Right renal pelvis (tissue), 4 donors: Measurements from ENCODE around the gene NSMCE1. TPM values are rescaled to one million over a fixed set of nuclear protein-coding genes. Genes with fewer than 3 reads are reported as not detected.
"Not testable (repeated sequence)": the region's sequence is repeated elsewhere in the genome, so short reads cannot be mapped to it uniquely, and the experiment has no call there.

Experiments used
- DNase-seq, 4 donors: peaks; one replicate each; pipeline ENCODE4 v3.0.0-alpha.2; 2013; ENCODE audit warnings: low read depth in 4 of 4, low spot score in 3 of 4, missing footprints in 1 of 4
- polyA plus RNA-seq, 4 donors: library from polyadenylated mRNA; unstranded; fragments of 120-200 nt; gene quantifications; one replicate each; pipeline ENCODE4 v1.2.1, GENCODE V29; 2013; ENCODE audit not compliant: insufficient read length in 4 of 4

NSMCE1 gene
- polyA plus RNA-seq, 4 donors: 80.0 to 96.3 (median 82.3) TPM

DNA sequence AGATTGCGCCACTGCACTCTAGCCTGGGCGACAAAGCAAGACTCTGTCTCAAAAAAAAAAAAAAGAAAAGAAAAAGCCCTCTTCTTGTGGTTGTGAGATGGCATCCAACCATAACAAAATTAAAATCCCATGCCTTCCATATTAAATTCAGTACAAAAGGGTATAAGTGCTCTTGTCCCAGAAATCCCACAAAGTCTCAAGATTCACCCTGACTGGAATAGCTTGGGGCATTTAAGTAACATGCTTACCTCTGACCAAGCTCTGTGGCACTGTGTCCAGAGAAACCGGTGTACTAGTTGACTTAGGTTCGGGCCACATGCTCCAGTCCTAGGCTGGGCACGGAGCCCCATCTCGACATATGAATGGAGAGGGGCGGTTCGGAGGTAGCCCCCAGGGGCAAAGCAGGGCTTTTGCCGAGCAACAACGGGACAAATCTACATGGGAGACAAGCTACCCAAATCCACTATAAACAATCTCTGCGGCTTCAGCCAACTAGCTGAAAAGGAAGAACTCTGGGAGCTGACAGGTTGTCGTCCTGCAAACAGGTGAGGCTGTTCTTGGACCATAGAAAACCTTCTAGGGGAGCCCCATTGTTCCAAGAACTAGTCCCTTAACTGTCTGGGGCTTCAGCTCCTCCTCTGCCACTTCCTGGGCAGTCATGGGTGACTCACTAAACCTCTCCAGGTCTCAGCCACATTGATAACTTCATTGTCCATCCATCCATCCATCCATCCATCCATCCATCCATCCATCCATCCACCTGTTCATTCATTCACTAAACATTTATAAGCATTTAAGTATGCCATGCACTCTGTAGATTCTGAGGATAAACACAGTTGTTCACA lies 34.9 kb upstream of the NSMCE1 start:
- DNase-seq: no peak

DNA sequence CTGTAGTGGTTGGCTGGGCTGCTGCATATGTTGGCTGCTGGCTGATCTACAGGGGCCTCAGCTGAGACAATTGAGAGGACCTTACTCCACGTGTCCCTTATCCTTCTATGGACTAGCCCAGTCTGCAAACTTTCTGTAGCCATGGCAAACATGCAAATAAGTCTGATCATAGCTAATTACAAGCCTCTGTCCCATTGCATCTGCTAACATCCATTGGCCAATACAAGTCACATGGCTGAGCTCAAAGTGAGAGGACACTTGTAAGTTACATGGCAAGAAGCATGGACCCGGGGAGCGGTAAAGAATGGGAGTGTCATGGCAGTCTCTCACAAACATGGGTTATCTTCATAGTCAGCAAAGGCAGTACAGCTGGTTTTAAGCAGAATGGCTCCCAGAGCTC lies 33.6 kb upstream of the NSMCE1 start:
- DNase-seq: no peak

DNA sequence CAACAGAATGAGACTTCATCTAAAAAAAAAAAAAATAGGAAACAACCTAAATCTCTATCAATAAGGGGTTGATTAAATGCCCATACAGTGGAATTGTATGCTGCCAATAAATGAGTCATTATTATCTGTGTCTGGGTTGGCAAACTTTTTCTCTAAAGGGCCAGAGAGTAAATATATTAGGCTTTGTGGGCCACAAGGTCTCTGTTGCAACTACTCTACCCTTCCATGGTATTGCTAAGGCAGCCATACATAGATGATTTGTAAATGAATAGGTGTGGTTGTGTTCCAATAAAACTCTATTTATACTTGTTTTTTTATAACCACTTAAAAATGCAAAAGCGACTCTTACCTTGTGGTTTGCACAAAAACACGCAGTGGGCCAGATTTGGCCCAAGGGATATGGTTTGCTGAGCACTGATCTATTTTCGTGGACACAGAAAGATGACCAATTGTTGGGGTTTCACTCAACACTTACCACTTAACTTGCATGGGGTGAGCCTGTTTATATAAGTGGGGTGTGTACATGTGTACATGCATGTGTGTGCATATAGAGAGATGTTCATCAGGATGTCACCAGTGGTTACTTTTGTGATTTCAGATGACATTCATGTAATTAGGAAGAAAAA lies 32.8 kb upstream of the NSMCE1 start:
- no peak for DNase-seq

DNA sequence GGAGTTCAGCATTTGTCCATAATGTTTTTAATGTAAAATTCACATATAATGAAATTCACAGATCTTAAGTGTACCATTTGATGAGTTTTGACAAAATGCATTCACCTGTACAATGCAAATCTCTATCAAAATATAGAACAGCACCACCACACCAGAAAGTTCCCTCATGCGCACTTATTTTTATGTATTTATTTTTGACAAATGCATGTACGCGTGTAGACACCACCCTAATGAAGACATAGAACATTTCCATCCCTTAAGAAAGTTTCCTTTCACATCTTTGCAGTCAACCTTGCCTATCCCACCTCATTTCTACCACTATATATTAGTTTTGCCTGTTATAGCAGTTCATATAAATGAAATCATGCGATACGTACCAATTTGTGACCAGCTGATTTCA lies 29.6 kb upstream of the NSMCE1 start:
- DNase-seq: no peak

DNA sequence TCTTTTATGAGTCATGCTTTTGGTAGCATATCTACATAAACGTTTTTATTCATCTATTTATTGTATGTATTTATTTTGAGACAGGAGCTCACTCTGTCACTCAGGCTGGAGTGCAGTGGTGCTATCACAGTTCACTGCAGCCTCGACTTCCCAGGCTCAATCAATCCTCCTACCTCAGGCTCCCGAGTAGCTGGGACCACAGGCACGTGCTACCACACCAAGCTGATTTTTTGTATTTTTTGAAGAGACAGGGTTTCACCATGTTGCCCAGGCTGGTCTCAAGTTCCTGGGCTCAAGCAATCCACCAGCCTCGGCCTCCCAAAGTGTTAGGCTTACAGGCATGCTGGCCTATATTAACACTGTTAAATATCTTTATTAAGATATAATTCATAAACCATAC lies 24.8 kb upstream of the NSMCE1 start:
- no peak for DNase-seq

DNA sequence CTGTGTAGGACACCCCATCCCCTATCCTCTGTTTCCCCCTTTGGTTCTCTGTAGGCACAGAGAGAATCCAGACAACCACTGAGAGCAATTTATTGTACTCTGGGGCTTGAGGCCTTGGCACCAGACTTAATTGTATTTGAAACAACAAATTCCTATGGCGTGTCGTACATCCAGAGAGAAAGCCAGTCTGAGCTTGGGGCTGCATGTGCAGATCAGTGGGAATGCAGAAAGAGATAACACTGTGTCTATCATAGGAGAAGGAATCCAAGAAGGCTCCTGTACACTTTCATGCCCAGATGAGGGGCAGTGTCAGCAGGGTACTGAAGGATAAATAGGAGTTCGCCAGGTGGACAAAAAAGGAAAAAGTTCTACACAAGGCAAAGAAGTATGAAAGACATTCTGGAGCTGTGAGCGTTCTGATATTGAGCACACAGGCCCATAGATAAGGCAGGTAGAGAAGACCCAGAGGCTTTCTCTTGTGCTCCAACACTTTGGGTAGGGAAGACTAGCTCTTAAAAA lies 23.2 kb upstream of the NSMCE1 start:
- DNase-seq: no peak

DNA sequence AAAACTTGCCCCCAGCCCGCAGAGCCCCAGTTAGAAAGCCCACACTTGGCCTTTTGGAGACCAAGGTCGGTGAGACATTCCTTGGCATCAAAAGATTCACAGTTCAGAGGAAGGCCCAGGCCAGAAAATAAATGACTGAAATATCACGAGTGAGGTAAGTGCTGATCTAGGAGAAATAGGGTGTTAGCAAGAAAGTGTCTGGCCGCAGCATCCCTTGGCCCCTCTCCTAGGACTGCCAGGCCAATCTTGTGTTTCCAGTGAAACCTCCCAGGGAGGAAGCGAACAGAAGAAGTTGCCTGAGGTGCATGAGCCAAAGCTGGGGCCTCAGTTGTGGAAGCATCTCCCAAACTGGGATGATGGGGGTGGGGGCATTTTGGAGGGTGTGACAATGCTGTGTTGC lies 22.5 kb upstream of the NSMCE1 start:
- DNase-seq: no peak

DNA sequence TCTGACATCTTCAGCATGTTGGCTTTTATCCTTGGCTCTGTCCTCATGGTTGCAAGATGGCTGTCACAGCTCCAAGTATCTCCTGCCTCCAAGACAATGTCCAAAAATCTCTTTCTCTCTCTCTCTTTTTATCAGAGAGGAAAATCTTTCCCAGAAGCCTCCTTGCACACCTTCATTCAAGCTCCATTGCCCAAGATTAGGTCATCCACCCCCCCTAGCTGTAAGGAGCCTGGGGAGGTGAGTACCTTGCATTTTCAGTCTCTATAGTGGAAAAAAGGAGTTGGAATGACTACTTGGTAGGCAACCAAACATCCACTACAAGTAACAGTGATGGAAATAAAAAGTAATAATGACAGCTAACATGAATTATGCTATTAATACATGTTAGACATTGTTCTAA lies 22.0 kb upstream of the NSMCE1 start:
- DNase-seq: no peak

DNA sequence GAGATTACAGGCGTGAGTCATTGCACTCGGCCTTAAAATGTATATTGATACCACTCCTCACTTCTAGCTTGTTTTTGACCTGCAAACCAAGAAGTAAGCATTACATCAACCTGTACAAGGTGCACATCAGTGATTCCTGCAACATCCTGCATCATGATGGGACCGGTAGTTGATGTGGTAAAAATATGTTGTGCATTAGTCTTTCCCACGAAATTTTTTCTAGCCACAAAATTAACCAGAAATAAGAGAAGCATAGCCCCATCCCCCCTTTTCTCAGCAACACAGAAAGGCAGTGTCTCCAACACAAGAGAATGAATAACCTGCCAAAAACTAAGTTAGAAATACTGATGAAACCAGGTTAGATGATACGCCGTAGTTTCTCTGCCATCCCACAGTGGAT lies 21.1 kb upstream of the NSMCE1 start:
- DNase-seq: no peak

DNA sequence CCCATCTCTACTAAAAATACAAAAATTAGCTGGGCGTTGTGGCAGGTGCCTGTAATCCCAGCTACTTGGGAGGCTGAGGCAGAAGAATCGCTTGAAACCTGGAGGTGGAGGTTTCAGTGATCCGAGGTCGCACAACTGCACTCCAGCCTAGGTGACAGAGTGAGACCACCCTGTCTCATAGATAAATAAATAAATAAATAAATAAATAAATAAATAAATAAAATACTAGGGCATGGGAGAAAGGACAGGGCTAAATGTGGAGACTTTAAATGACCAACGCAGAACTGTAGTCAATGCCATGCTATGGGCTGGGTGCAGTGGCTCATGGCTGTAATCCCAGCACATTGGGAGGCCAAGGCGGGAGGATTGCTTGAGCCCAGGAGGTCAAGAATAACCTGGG lies 19.7 kb upstream of the NSMCE1 start:
- DNase-seq: not testable (repeated sequence)

DNA sequence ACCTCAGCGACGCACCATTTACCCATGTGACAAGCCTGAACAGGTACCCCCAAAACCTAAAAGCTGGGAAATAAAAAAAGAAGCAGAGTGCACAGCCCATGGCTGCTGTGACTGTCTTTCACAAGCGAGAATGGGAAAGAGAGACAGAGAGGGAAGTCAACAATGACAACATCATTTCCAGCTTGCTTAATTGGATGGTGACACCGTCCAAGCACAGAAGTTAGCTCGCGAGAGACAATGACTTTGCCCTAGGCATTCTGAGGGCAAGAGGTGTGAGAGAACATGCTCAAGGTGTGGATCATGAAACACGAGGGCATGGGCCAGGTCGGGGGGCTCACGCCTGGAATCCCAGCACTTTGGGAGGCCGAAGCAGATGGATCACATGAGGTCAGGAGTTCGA lies 19.3 kb upstream of the NSMCE1 start:
- no peak for DNase-seq

DNA sequence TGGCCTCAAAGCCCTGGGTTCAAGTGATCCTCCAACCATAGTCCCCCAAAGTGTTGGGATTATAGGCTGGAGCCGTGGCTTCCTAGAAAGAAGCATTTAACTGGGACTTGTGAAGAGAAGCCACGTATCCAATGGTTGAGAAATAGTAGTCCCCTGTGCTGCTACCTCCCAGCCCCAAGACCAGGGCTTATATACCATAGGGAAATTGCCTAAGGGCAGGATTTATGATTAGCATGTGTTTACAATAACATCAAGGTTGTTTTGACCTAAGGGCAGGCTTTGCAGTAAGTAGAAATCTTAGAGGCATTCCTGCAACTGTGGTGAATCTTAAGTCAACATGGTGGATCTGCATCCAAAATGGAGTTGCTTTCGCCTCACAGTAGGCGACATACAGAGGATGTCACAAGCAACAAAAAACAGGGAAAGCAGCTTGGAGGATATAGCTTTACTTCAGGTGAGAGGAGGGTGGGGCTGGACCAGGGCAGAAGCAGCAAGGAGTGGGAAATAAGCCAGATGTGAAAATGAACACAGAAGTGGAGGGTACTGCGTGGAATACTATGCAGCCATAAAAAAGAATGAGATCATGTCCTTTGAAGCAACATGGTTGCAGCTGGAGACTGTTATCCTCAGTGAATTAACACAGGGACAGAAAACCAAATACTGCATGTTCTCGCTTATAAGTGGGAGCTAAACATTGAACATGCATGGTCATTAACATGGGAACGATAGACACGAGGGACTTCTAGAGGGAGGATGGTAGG lies 18.7 kb upstream of the NSMCE1 start:
- DNase-seq: no peak

DNA sequence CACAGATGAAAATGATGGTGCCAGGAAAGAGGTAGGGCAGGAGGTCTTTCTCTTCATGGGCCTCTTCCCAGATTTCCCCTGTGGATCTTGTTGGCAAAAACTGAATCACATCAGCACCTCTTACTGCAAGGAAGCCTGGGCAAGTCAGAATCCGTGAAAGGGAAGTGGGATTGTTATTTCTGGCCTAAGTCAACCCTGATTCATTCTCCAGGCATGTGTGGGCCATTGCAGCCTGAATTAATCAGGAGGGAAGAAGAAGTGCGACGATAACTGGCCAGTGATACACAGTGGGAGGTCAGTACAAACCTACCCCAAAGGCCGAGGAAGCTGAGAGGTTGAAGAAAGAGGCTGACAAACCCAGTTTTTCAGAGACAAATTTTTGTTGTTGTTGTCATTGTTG lies 17.9 kb upstream of the NSMCE1 start:
- DNase-seq: no peak

DNA sequence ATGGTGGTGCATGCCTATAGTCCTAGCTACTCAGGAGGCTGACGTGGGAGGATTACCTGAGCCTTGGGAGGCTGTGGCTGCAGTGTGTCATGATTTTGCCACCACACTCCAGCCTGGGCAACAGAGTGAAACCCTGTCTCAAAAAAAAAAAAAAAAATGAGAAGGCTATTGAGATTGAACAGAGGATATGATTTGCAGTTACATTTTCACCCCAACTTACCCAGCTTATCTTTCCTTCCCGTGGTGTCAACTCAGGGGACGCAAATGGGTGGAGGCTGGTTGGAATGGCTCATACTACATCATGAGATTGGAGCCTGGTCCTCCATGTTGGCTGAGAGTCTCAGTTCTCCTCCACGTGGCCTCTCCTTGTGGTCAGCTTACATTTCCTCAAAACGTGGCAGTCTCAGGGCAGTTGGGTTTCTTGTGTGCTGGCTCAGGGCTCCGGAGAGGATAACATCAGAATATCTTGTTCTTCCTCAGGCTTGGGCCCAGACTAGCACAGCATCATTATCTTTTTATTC lies 17.2 kb upstream of the NSMCE1 start:
- no peak for DNase-seq

DNA sequence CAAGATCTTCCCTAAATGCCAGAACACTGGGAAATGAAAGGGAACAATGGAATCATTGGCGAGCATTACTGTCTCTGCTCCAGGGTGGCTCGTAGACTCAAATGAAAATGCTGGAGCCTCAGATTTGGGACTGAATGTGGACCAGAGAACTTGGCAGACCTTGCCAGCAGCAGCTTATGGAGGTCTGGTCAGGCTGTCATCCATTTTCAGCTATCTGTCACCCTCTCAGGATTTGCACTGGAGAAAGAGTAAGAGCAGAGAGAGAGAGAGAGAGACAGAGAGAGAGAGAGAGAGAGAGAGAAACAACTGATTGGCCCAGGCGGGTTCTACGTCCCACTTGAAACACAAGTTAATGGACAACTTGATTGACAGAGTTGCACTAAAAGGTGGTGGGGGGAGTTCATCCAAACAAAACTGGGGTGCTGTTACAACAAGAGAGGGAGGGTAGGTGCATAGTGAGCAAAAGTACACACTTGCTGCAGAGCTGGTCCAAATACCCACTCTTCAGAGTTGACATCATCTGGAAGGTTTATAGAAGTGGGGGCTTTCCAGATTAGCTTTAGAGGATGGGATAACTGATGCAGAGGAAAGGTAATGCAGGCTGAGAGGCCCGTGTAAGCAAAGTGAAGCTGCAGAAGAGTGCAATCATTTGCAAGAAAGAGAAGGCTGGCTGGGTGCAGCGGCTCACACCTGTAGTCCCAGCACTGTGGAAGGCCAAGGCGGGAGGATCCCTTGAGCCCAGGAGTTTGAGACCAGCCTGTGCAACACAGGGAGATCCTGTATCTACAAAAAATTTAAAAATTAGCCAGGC lies 16.5 kb upstream of the NSMCE1 start:
- DNase-seq: no peak

DNA sequence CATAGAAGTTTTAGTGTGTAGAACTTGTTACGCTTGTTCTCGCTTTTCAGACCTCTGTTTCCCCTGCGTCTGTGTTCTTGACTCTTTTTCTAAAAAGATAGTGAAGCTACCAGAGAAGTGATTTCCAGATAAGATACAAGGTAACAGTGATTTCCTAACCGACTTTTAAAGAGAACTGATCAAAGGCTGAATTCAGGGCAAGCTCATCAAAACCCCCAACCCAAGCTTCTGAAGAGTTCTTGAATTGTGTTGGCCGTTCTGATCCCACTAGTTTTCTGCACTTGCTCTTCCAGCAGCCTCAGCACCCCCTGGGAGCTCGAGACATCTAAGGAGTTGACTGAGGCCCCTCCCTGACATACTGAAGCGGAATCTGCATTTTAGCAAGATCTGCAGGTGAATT lies 12.7 kb upstream of the NSMCE1 start:
- no peak for DNase-seq

DNA sequence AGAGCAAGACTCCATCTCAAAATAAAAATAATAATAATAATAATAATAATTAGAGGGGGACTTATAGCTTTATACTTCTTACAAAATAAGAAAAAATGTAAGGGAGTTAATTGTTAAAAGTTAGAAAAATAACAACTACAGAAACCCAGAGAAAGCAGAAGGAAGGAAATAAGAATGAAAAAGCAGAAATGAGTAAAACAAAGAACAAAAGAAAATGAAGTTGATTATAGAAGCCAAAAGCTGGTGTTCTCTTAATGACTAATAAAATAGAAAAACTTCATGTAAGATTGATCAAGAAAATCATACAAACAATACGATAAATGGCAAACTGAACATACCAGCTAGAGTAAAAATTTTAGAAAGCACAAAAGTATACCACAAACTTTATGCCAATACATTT lies 6.8 kb upstream of the NSMCE1 start:
- no peak for DNase-seq

DNA sequence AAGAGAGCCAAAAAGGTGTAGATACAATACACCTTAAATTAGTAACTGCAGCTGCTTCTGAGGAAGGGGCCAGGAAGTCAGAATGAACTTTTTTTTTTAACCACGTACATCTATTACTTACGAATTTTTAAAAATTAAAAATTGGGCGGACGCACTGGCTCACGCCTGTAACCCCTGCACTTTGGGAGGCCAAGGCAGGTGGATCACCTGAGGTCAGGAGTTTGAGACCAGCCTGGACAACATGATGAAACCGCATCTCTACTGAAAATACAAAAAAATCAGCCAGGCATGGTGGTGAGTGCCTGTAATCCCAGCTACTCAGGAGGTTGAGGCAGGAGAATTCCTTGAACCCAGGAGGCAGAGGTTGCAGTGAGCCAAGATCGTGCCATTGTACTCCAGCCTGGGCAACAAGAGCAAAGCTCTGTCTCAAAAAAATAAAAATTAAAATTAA lies 5.9 kb upstream of the NSMCE1 start:
- DNase-seq: not testable (repeated sequence)

DNA sequence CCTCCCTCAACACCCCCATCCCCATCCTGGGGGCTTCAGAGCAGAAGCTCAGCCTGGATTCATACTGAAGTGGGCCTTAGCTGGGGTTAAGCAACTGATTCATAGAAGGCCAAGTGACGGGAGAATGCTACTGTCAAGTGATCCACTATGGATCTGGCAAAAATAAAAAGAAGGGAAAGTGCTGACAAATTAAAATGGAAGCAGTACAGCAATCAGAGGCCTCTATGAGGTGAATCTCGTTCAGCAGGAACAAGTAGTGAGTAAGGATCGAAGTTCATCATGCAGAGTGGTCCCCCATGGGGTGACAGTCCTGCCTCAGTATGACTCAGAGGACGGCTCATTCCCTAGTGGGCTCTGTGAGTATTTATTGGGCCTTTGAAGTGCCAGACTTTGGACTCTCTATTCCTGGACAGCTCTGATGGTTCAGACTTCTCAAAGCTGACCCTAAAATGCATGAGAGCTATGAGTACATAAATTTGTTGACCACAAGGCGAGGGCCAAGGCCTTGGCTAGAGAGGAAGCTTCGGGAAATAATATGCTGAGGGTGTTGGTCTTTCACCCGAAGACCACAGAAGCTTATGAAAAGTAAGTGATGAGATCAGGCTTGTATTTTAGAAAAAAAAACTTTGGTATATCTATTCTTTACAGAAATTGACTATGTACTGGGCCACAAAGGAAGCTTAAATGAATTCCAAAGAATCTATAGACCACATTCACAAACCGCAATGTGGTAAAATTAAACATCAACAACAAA lies 5.3 kb upstream of the NSMCE1 start:
- DNase-seq: no peak

DNA sequence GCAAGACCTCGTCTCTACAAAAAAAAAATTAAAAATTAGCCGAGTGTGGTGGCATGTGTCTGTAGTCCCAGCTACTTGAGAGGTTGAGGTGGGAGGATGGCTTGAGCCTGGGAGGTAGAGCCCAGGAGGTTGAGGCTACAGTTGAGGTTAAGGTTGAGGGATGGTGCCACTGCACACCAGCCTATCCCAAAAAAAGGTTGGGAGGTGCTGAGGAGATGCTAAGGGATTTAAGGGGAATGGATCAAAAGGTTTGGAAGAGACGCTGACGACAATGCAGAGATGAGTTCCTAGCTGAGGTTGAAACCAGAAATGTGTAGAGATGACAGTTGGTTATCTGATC lies 4.7 kb upstream of the NSMCE1 start:
- no peak for DNase-seq
